GM18870 (cell line): ENCODE measurements around the gene PPP1R14C.

Experiments
- ATAC-seq: cut with Tn5 transposase; IDR thresholded peaks from one replicate; pipeline ENCODE4 v1.9.1; 2021; ENCODE audit warnings: moderate library complexity; ENCODE audit not compliant: unreplicated experiment

The PPP1R14C gene

GRCh38 chr6:150189122-150189521, 46.3 kb downstream of the PPP1R14C start:
- no peak for ATAC-seq

GRCh38 chr6:150191809-150192208, 49.0 kb downstream of the PPP1R14C start:
- no peak for ATAC-seq

GRCh38 chr6:150194195-150194594, 51.4 kb downstream of the PPP1R14C start:
- no peak for ATAC-seq

GRCh38 chr6:150195996-150196417, 53.2 kb downstream of the PPP1R14C start:
- no peak for ATAC-seq

GRCh38 chr6:150196942-150197745, 54.3 kb downstream of the PPP1R14C start:
- no peak for ATAC-seq

GRCh38 chr6:150198532-150198931, 55.7 kb downstream of the PPP1R14C start:
- ATAC-seq: no peak

- no peak for ATAC-seq
Measured at GRCh38 chr6:150199241-150199640, 56.4 kb downstream of the PPP1R14C start.

GRCh38 chr6:150200428-150201100, 57.7 kb downstream of the PPP1R14C start:
- ATAC-seq: no peak

- ATAC-seq: no peak
Measured at GRCh38 chr6:150201285-150201684, 58.4 kb downstream of the PPP1R14C start.

- ATAC-seq: no peak
Measured at GRCh38 chr6:150201772-150202329, 59.0 kb downstream of the PPP1R14C start.

GRCh38 chr6:150202404-150202803, 59.6 kb downstream of the PPP1R14C start:
- ATAC-seq: no peak

GRCh38 chr6:150202934-150203333, 60.1 kb downstream of the PPP1R14C start:
- ATAC-seq: no peak

- no peak for ATAC-seq
Measured at GRCh38 chr6:150203378-150203777, 60.5 kb downstream of the PPP1R14C start.

- no peak for ATAC-seq
Measured at GRCh38 chr6:150203871-150204545, 61.2 kb downstream of the PPP1R14C start.

- no peak for ATAC-seq
Measured at GRCh38 chr6:150204705-150205472, 62.0 kb downstream of the PPP1R14C start.

GRCh38 chr6:150207931-150208570, 65.2 kb downstream of the PPP1R14C start:
- ATAC-seq: no peak

GRCh38 chr6:150208611-150209352, 65.9 kb downstream of the PPP1R14C start:
- no peak for ATAC-seq

- no peak for ATAC-seq
Measured at GRCh38 chr6:150209415-150209814, 66.6 kb downstream of the PPP1R14C start.

GRCh38 chr6:150211700-150212511, 69.1 kb downstream of the PPP1R14C start:
- no peak for ATAC-seq
